Loucy (cell line): ENCODE data around the gene TSHR.

Experiments used
- H2AFZ ChIP-seq: fragments of 200-600 bp; sonication (generic); 2 replicates; pipeline ENCODE4 v1.6.0; 2016; ENCODE audit warnings: antibody characterized with exemption, mild to moderate bottlenecking, low read length, moderate library complexity
- H3F3A ChIP-seq: fragments of 200-600 bp; 2 replicates; pipeline ENCODE4 v1.6.0; 2016; ENCODE audit warnings: antibody characterized with exemption, low read depth, mild to moderate bottlenecking
- H3K27me3 ChIP-seq: fragments of 200-600 bp; sonication (generic); 2 replicates; pipeline ENCODE4 v1.6.1; 2014; ENCODE audit warnings: low read length, mild to moderate bottlenecking; ENCODE audit not compliant: insufficient read depth, poor library complexity, severe bottlenecking
- H3K36me3 ChIP-seq: fragments of 200-600 bp; sonication (generic); 2 replicates; pipeline ENCODE4 v1.6.1; 2016; ENCODE audit warnings: low read length; ENCODE audit not compliant: insufficient read depth
- H3K4me1 ChIP-seq: fragments of 200-600 bp; sonication (generic); 2 replicates; pipeline ENCODE4 v1.5.1; 2014; ENCODE audit warnings: low read length, mild to moderate bottlenecking; ENCODE audit not compliant: insufficient read depth, poor library complexity, severe bottlenecking
- H3K4me2 ChIP-seq: fragments of 200-600 bp; sonication (generic); 2 replicates; pipeline ENCODE4 v1.6.0; 2014; ENCODE audit warnings: antibody characterized with exemption, low read length, low read depth, mild to moderate bottlenecking; ENCODE audit not compliant: poor library complexity, severe bottlenecking
- H3K4me3 ChIP-seq: fragments of 200-600 bp; sonication (generic); 2 replicates; pipeline ENCODE4 v1.5.1; 2014; ENCODE audit warnings: low read length, mild to moderate bottlenecking, mixed read lengths; ENCODE audit not compliant: poor library complexity, severe bottlenecking
- H3K79me2 ChIP-seq: fragments of 200-600 bp; sonication (generic); 2 replicates; pipeline ENCODE4 v1.6.1; 2014; ENCODE audit warnings: low read length; ENCODE audit not compliant: insufficient read depth
- H3K9ac ChIP-seq: fragments of 200-600 bp; sonication (generic); 2 replicates; pipeline ENCODE4 v1.6.0; 2014; ENCODE audit warnings: mild to moderate bottlenecking, low read depth, low read length, moderate library complexity; ENCODE audit not compliant: poor library complexity, severe bottlenecking
- H3K9me2 ChIP-seq: fragments of 200-600 bp; sonication (generic); replicated peaks from 2 replicates; pipeline ENCODE4 v1.6.1; 2016; ENCODE audit warnings: low read depth, low read length, mixed read lengths
- H3K9me3 ChIP-seq: fragments of 200-600 bp; sonication (generic); 2 replicates; pipeline ENCODE4 v1.6.1; 2014; ENCODE audit warnings: mild to moderate bottlenecking, antibody characterized with exemption, low read length, low read depth; ENCODE audit not compliant: insufficient read depth
- H4K20me1 ChIP-seq: fragments of 200-600 bp; sonication (generic); 2 replicates; pipeline ENCODE4 v1.6.0; 2014; ENCODE audit warnings: antibody characterized with exemption, low read length, mild to moderate bottlenecking; ENCODE audit not compliant: insufficient read depth, poor library complexity, severe bottlenecking
- EZH2phosphoT487 ChIP-seq: fragments of 200-600 bp; IDR thresholded peaks from 2 replicates; pipeline ENCODE4 v1.6.1; 2018; ENCODE audit warnings: antibody characterized with exemption, mild to moderate bottlenecking, moderate library complexity, borderline replicate concordance
- TF ChIP-seq, protein P1 (sequence below): fragments of 200-600 bp; sonication (generic); conservative IDR thresholded peaks from 2 replicates; pipeline ENCODE4 v1.5.1; 2014; ENCODE audit warnings: mild to moderate bottlenecking, antibody characterized with exemption, low read length

TSHR gene

GRCh38 chr14:81105378-81105777, 150.0 kb downstream of the TSHR start:
- Histone ChIP-seq H3K9ac (no peak overlapping the region), H3K36me3 (no peaks in the 10 kb centered on the region), H2AFZ (no peak overlapping the region), H3K9me3 (no peaks in the 10 kb centered on the region), H3K4me2 (no peak overlapping the region), H3F3A (no peaks in the 10 kb centered on the region), H3K79me2 (no peaks in the 10 kb centered on the region), H4K20me1 (no peaks in the 10 kb centered on the region), H3K9me2 (no peaks in the 10 kb centered on the region), H3K4me3 (no peak overlapping the region), H3K4me1 (no peaks in the 10 kb centered on the region), H3K27me3 (no peaks in the 10 kb centered on the region)
- TF ChIP-seq, protein P1, sequence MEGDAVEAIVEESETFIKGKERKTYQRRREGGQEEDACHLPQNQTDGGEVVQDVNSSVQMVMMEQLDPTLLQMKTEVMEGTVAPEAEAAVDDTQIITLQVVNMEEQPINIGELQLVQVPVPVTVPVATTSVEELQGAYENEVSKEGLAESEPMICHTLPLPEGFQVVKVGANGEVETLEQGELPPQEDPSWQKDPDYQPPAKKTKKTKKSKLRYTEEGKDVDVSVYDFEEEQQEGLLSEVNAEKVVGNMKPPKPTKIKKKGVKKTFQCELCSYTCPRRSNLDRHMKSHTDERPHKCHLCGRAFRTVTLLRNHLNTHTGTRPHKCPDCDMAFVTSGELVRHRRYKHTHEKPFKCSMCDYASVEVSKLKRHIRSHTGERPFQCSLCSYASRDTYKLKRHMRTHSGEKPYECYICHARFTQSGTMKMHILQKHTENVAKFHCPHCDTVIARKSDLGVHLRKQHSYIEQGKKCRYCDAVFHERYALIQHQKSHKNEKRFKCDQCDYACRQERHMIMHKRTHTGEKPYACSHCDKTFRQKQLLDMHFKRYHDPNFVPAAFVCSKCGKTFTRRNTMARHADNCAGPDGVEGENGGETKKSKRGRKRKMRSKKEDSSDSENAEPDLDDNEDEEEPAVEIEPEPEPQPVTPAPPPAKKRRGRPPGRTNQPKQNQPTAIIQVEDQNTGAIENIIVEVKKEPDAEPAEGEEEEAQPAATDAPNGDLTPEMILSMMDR, result no peak
- TF ChIP-seq EZH2phosphoT487, result no peak

GRCh38 chr14:81105961-81106360, 150.5 kb downstream of the TSHR start:
- Histone ChIP-seq H3K9me3 (no peaks in the 10 kb centered on the region), H3K4me1 (no peaks in the 10 kb centered on the region), H3K4me3 (no peak overlapping the region), H3K27me3 (no peaks in the 10 kb centered on the region), H3K79me2 (no peaks in the 10 kb centered on the region), H3K36me3 (no peaks in the 10 kb centered on the region), H4K20me1 (no peaks in the 10 kb centered on the region), H2AFZ (no peak overlapping the region), H3K9ac (no peak overlapping the region), H3F3A (no peaks in the 10 kb centered on the region), H3K9me2 (no peaks in the 10 kb centered on the region), H3K4me2 (no peak overlapping the region)
- TF ChIP-seq, protein P1, result no peak
- TF ChIP-seq EZH2phosphoT487, result no peak

- H4K20me1 ChIP-seq, result no peaks in the 10 kb centered on the region
- no peaks in the 10 kb centered on the region for H3K36me3 ChIP-seq
- H3K79me2 ChIP-seq, result no peaks in the 10 kb centered on the region
- H3K4me3 ChIP-seq, result no peak overlapping the region
- TF ChIP-seq, protein P1, result no peak
- no peak for TF ChIP-seq EZH2phosphoT487
- no peaks in the 10 kb centered on the region for H3K9me2 ChIP-seq
- H3K27me3 ChIP-seq, result no peaks in the 10 kb centered on the region
- H3K9me3 ChIP-seq, result no peaks in the 10 kb centered on the region
- H2AFZ ChIP-seq, result no peak overlapping the region
- no peaks in the 10 kb centered on the region for H3F3A ChIP-seq
- no peaks in the 10 kb centered on the region for H3K4me1 ChIP-seq
- no peak overlapping the region for H3K4me2 ChIP-seq
- no peak overlapping the region for H3K9ac ChIP-seq
Observed at GRCh38 chr14:81110186-81110585, 154.8 kb downstream of the TSHR start.
